Subcutaneous adipose tissue (tissue), 4 donors: ENCODE results near the gene TTC38. TPM values are rescaled to one million over a fixed set of nuclear protein-coding genes. Genes with fewer than 3 reads are reported as not detected.

ENCODE experiments used
- CTCF ChIP-seq: fragments of 450-650 bp; IDR thresholded peaks from one replicate; pipeline ENCODE4 v1.5.1; 2016; ENCODE audit warnings: low read depth, mild to moderate bottlenecking, control low read depth, antibody characterized with exemption, moderate library complexity
- total RNA-seq, 4 donors: library from RNA; depleted of rRNA; stranded (reverse); fragments of >200 nt; gene quantifications; one replicate each; pipeline ENCODE4 v1.1.0, GENCODE V29; 2016

TTC38 gene
- total RNA-seq, 4 donors from 2014 or later, result 63.7 to 285 (median 88.5) TPM

GRCh38 chr22:46328797-46329196, 61.0 kb downstream of the TTC38 start:
- no peak for TF ChIP-seq CTCF

DNA sequence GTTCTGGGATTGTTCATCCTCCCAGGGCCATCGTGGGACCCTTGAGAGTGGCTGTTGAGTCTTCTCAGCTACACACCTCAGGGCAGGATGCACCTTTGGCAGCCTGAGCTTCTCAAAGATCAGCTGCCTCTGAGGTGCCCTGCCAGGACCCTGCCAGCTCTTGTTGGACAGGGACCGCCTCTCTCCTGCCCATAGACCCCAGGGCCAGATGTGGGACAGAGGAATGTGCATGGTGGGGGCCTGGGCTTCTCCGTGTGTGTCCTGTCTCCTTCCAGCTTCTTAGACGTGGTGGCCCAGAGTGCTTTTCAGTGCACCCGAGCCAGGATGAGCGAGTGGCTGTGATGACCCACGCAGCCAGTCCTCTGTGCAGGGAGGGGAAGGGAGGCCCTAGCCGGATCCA, 61.8 kb downstream of the TTC38 start:
- TF ChIP-seq CTCF, result no peak

- no peak for TF ChIP-seq CTCF
These were observed 62.6 kb downstream of the TTC38 start for GRCh38 chr22:46330426-46330825.

- no peak for TF ChIP-seq CTCF
These were observed 63.7 kb downstream of the TTC38 start for GRCh38 chr22:46331496-46331895.

GRCh38 chr22:46335201-46336118, 67.7 kb downstream of the TTC38 start, which contains the start of gene TRMU:
Gene TRMU, plus strand, starts transcription at chr22:46335714. Its CDS starts 51 bp downstream, at chr22:46335765.
- no peak for TF ChIP-seq CTCF

GRCh38 chr22:46336119-46337078, 68.6 kb downstream of the TTC38 start:
- TF ChIP-seq CTCF, result no peak

GRCh38 chr22:46337870-46338269, 70.1 kb downstream of the TTC38 start:
- no peak for TF ChIP-seq CTCF
